Astrocyte of the hippocampus (primary cell): ENCODE data around the gene FOSB.

Experiments
- DNase-seq: peaks from one replicate; pipeline ENCODE4 v3.0.0; 2011; ENCODE audit warnings: low read depth, low spot score

Gene FOSB

GRCh38 chr19:45484273-45484945, 16.6 kb downstream of the FOSB start:
- no peak for DNase-seq

GRCh38 chr19:45485305-45486077, 17.7 kb downstream of the FOSB start:
- DNase-seq: peak; percentile 98

GRCh38 chr19:45488708-45489107, 20.9 kb downstream of the FOSB start:
- DNase-seq: no peak

- DNase-seq: no peak
Measured at GRCh38 chr19:45489216-45489855, 21.5 kb downstream of the FOSB start.

GRCh38 chr19:45492137-45492626, 24.4 kb downstream of the FOSB start:
- DNase-seq: no peak

GRCh38 chr19:45492627-45493470, 25.1 kb downstream of the FOSB start:
- DNase-seq: peak; percentile 70

GRCh38 chr19:45494261-45494916, 26.6 kb downstream of the FOSB start:
- DNase-seq: no peak

- DNase-seq: no peak
Measured at GRCh38 chr19:45495178-45495577, 27.4 kb downstream of the FOSB start.

- peak; percentile 69 for DNase-seq
Measured at GRCh38 chr19:45496349-45496953, 28.7 kb downstream of the FOSB start.

- DNase-seq: no peak
Measured at GRCh38 chr19:45497791-45498190, 30.0 kb downstream of the FOSB start.

GRCh38 chr19:45498411-45499195, 30.8 kb downstream of the FOSB start, which contains the start of gene PPM1N:
PPM1N (plus strand) TSS chr19:45498443; CDS start chr19:45498473, 30 bp downstream.
- peak; percentile 56 for DNase-seq

- DNase-seq: peak; percentile 41
Measured at GRCh38 chr19:45499196-45500180, 31.7 kb downstream of the FOSB start.

- no peak for DNase-seq
Measured at GRCh38 chr19:45500918-45501729, 33.3 kb downstream of the FOSB start.

GRCh38 chr19:45501730-45502014, 33.9 kb downstream of the FOSB start:
- DNase-seq: no peak

- no peak for DNase-seq
Measured at GRCh38 chr19:45502111-45502510, 34.3 kb downstream of the FOSB start.

- DNase-seq: no peak
Measured at GRCh38 chr19:45503909-45504308, 36.1 kb downstream of the FOSB start.

GRCh38 chr19:45505151-45505995, 37.6 kb downstream of the FOSB start:
- DNase-seq: peak; percentile 54
